HCT116 (cell line): ENCODE measurements around the gene MUC20.

Experiments
- ATF3 ChIP-seq: IDR thresholded peaks from 2 replicates; pipeline ENCODE4 v1.6.1; 2012
- CEBPB ChIP-seq: IDR thresholded peaks from 2 replicates; pipeline ENCODE4 v1.6.1; 2012; ENCODE audit warnings: low read depth
- CTCF ChIP-seq, 3 experiments: fragments of 200-600 bp in 1 of 3; sonication (generic) in 1 of 3; IDR thresholded peaks in 2 of 3; conservative IDR thresholded peaks in 1 of 3; 2 replicates each; pipeline ENCODE4 v1.5.1; 2012 to 2017; ENCODE audit warnings: low read depth in 2 of 3, low read length in 2 of 3, antibody characterized with exemption in 1 of 3, borderline replicate concordance in 1 of 3, control low read depth in 1 of 3, mild to moderate bottlenecking in 1 of 3, mixed read lengths in 1 of 3, mixed run types in 1 of 3, moderate library complexity in 1 of 3; ENCODE audit not compliant: insufficient read depth in 1 of 3
- EZH2 ChIP-seq: fragments of 200-600 bp; sonication (generic); IDR thresholded peaks from 2 replicates; pipeline ENCODE4 v1.6.1; 2017; ENCODE audit warnings: antibody characterized with exemption, mixed run types
- FOSL1 ChIP-seq: IDR thresholded peaks from 2 replicates; pipeline ENCODE4 v1.6.1; 2012; ENCODE audit warnings: low read depth
- MAX ChIP-seq: IDR thresholded peaks from 2 replicates; pipeline ENCODE4 v1.6.1; 2012
- POLR2A ChIP-seq: IDR thresholded peaks from 2 replicates; pipeline ENCODE4 v1.7.0; 2011; ENCODE audit warnings: borderline replicate concordance; ENCODE audit not compliant: insufficient read depth, insufficient read length; ENCODE audit errors: extremely low read depth
- POLR2AphosphoS5 ChIP-seq: IDR thresholded peaks from 2 replicates; pipeline ENCODE4 v1.6.1; 2011; ENCODE audit warnings: mild to moderate bottlenecking, low read depth, low read length, moderate library complexity
- RAD21 ChIP-seq: IDR thresholded peaks from 2 replicates; pipeline ENCODE4 v1.6.1; 2012; ENCODE audit warnings: low read depth, mild to moderate bottlenecking
- REST ChIP-seq: IDR thresholded peaks from 2 replicates; pipeline ENCODE4 v1.6.1; 2012; ENCODE audit warnings: low read depth
- SP1 ChIP-seq: IDR thresholded peaks from 2 replicates; pipeline ENCODE4 v1.6.1; 2012; ENCODE audit warnings: low read depth
- SRF ChIP-seq: IDR thresholded peaks from 2 replicates; pipeline ENCODE4 v1.6.1; 2012; ENCODE audit warnings: low read depth
- ZBTB33 ChIP-seq: IDR thresholded peaks from 2 replicates; pipeline ENCODE4 v1.6.1; 2011; ENCODE audit warnings: mild to moderate bottlenecking, low read length, moderate library complexity; ENCODE audit not compliant: insufficient replicate concordance; ENCODE audit errors: extremely low read depth
- ZNF274 ChIP-seq: fragments of 200-500 bp; sonication (Bioruptor generic); IDR thresholded peaks from 2 replicates; pipeline ENCODE4 v1.6.1; 2014; ENCODE audit warnings: mild to moderate bottlenecking, low read depth, low read length, inconsistent platforms

GRCh38 chr3:195703776-195704175 lies 17.0 kb upstream of the MUC20 start:
- TF ChIP-seq CTCF (IDR thresholded peaks at IDR 0.05 in 2 of 3, conservative IDR thresholded peaks at IDR 0.05 in 1 of 3; ENCODE audit: borderline replicate concordance in 1 of 3, insufficient read depth in 1 of 3, low read depth in 2 of 3, low read length in 2 of 3) (no peak), POLR2AphosphoS5 (no peak), EZH2 (no peak), REST (no peak), POLR2A (no peak), SRF (no peak), ZNF274 (no peak), CEBPB (no peak), RAD21 (no peak), MAX (no peak), FOSL1 (no peak), SP1 (no peak), ATF3 (no peak), ZBTB33 (no peak)
